Measurements from ENCODE around the gene TMEM269. TPM values are rescaled to one million over a fixed set of nuclear protein-coding genes. Genes with fewer than 3 reads are reported as not detected.
A peak's percentile ranks its signal among the peaks of the same experiment; 100 is the strongest.

The TMEM269 gene
- total RNA-seq, 1 experiment from 2014 or later: not detected

- Mint-ChIP-seq H3K36me3 (ENCODE audit: insufficient read depth, unreplicated experiment) (peaks cover 53% of the 10 kb centered on the region), H3K27me3 (ENCODE audit: insufficient read depth, unreplicated experiment) (no peaks in the 10 kb centered on the region), H3K27ac (ENCODE audit: low read depth, unreplicated experiment) (peak overlapping the region; percentile 23), H3K4me1 (ENCODE audit: insufficient read depth, unreplicated experiment) (peaks cover 20% of the 10 kb centered on the region), H3K9me3 (ENCODE audit: unreplicated experiment) (no peaks in the 10 kb centered on the region), H3K4me3 (ENCODE audit: unreplicated experiment) (no peak overlapping the region)
- ChIA-PET CTCF (interaction anchor here (0.6 to 1.0 kb wide), 3 partner anchors 13 to 52 kb away, joined by 3 to 5 read pairs (median 4); partner anchors contain the start of gene CLDN19), POLR2A (interaction anchor here (0.5 to 1.8 kb wide), 3 partner anchors 14 to 94 kb away, joined by 3 to 8 read pairs (median 4); partner anchors contain the start of genes C1orf50 and P3H1)
- intact Hi-C loops (cut with micrococcal nuclease): loop anchor here (10.0 kb wide), 1 partner anchor 408 kb away; no protein-coding TSS in a partner anchor
- BruUV-seq (replicated peaks): no TSS peak
- peak; percentile 21 for DNase-seq (ENCODE audit: unreplicated experiment)
- TF ChIP-seq, protein P1, sequence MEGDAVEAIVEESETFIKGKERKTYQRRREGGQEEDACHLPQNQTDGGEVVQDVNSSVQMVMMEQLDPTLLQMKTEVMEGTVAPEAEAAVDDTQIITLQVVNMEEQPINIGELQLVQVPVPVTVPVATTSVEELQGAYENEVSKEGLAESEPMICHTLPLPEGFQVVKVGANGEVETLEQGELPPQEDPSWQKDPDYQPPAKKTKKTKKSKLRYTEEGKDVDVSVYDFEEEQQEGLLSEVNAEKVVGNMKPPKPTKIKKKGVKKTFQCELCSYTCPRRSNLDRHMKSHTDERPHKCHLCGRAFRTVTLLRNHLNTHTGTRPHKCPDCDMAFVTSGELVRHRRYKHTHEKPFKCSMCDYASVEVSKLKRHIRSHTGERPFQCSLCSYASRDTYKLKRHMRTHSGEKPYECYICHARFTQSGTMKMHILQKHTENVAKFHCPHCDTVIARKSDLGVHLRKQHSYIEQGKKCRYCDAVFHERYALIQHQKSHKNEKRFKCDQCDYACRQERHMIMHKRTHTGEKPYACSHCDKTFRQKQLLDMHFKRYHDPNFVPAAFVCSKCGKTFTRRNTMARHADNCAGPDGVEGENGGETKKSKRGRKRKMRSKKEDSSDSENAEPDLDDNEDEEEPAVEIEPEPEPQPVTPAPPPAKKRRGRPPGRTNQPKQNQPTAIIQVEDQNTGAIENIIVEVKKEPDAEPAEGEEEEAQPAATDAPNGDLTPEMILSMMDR (IDR thresholded peaks at IDR 0.05; ENCODE audit: unreplicated experiment): no peak
Observed at GRCh38 chr1:42753070-42753469, 31.7 kb upstream of the TMEM269 start.

DNA sequence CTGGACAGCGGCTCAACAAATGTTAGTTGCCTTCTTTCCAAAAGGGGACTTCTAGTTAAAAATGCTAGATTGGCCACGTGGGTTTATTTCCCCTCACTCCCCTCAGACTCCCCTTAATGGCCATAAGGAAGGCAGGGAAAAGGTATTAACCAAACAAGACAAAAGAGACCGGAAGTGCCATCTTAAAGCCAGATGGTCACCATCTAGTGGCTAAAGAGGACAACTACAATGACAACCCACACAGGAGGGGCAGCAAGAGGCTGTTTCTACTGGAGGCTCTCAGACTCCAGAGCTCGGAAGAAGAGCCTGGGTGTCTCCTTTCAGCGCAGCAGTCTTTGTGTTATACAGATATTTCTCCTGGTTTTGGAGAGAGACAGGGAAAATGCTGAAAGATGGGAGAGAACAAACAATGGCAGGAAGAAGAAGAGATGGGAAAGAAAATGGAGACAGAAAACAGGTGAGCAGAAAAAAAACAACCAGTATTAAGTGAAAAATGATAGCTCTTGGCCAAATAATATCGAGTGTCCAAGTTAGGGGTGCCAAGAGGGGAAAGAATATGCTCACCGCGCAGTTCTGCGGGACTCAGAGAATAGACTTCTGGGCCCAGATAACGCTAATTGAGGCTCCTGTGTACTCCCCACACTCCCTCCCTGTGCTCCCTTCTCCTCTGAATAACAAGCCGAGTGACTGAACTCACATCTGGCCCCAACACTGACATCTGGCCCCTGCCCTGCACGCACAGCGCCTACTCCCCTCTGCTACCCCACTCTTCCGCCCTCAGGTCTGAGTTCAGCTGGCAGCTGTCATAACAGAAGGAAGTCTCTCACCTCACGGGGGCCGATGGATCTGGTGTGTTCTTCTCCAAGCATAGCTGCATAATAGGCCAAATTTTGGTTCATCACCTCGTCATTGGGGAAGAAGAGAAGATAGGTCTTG, 27.6 kb upstream of the TMEM269 start:
- Mint-ChIP-seq H3K36me3 (ENCODE audit: insufficient read depth, unreplicated experiment) (peaks cover 73% of the 10 kb centered on the region), H3K27ac (ENCODE audit: low read depth, unreplicated experiment) (no peak overlapping the region), H3K9me3 (ENCODE audit: unreplicated experiment) (no peaks in the 10 kb centered on the region), H3K4me3 (ENCODE audit: unreplicated experiment) (no peak overlapping the region), H3K27me3 (ENCODE audit: insufficient read depth, unreplicated experiment) (no peaks in the 10 kb centered on the region), H3K4me1 (ENCODE audit: insufficient read depth, unreplicated experiment) (peaks cover 14% of the 10 kb centered on the region)
- DNase-seq (ENCODE audit: unreplicated experiment): peak; percentile 70
- intact Hi-C loops (cut with micrococcal nuclease): loop anchor here (2.0 to 10.0 kb wide), 2 partner anchors 178 to 412 kb away; no protein-coding TSS in a partner anchor
- no TSS peak for BruUV-seq (replicated peaks)
- TF ChIP-seq, protein P1 (IDR thresholded peaks at IDR 0.05; ENCODE audit: unreplicated experiment): peak; percentile 61
- CTCF ChIA-PET: interaction anchor here (0.6 to 4.2 kb wide), 18 partner anchors 9 to 420 kb away, joined by 3 to 16 read pairs (median 4); partner anchors contain the start of genes C1orf50 and P3H1
- POLR2A ChIA-PET: interaction anchor here (0.9 to 3.0 kb wide), 3 partner anchors 9 to 89 kb away, joined by 3 to 12 read pairs (median 6); partner anchors contain the start of genes C1orf50, P3H1, YBX1 and ZNF691

- CTCF ChIA-PET: interaction anchor here (0.6 to 4.2 kb wide), 13 partner anchors 9 to 1325 kb away, joined by 3 to 16 read pairs (median 3); partner anchors contain the start of genes C1orf50 and P3H1
- Mint-ChIP-seq H3K36me3 (ENCODE audit: insufficient read depth, unreplicated experiment) (peaks cover 79% of the 10 kb centered on the region), H3K4me3 (ENCODE audit: unreplicated experiment) (no peak overlapping the region), H3K4me1 (ENCODE audit: insufficient read depth, unreplicated experiment) (peaks cover 14% of the 10 kb centered on the region), H3K27ac (ENCODE audit: low read depth, unreplicated experiment) (no peak overlapping the region), H3K9me3 (ENCODE audit: unreplicated experiment) (no peaks in the 10 kb centered on the region), H3K27me3 (ENCODE audit: insufficient read depth, unreplicated experiment) (no peaks in the 10 kb centered on the region)
- POLR2A ChIA-PET: interaction anchor here (1.0 to 3.0 kb wide), 3 partner anchors 9 to 89 kb away, joined by 3 to 12 read pairs (median 5); partner anchors contain the start of genes C1orf50, P3H1 and ZNF691
- no peak for DNase-seq (ENCODE audit: unreplicated experiment)
- intact Hi-C loops (cut with micrococcal nuclease): loop anchor here (2.0 to 10.0 kb wide), 2 partner anchors 179 to 413 kb away; no protein-coding TSS in a partner anchor
- TF ChIP-seq, protein P1 (IDR thresholded peaks at IDR 0.05; ENCODE audit: unreplicated experiment): no peak
- no TSS peak for BruUV-seq (replicated peaks)
Observed at GRCh38 chr1:42757892-42758275, 26.9 kb upstream of the TMEM269 start.
